Stimulated activated CD4-positive, alpha-beta T cell treated with anti-CD3 and anti-CD28 coated beads, Interleukin-1b, Interleukin-23, amount 100 ng/mL, for 24 hours (primary cell): ENCODE results near the gene ARHGAP28.
"Not testable (repeated sequence)": the region's sequence is repeated elsewhere in the genome, so short reads cannot be mapped to it uniquely, and the experiment has no call there.

Experiments used
- DNase-seq, 4 experiments: peaks; one replicate each; pipeline ENCODE4 v3.0.0-alpha.2; 2020; ENCODE audit warnings: low read depth in 4 of 4, low spot score in 1 of 4

ARHGAP28 gene

GRCh38 chr18:6920099-6920955 is 190.8 kb downstream of the ARHGAP28 start:
- peak in 1 of 4 experiments; percentile 2 for DNase-seq

- no peak for DNase-seq
Observed at GRCh38 chr18:6921571-6921970, 192.1 kb downstream of the ARHGAP28 start.

GRCh38 chr18:6923220-6923619 is 193.7 kb downstream of the ARHGAP28 start:
- no peak for DNase-seq

GRCh38 chr18:6927153-6927552 is 197.6 kb downstream of the ARHGAP28 start:
- no peak for DNase-seq

- DNase-seq: no peak
Observed at GRCh38 chr18:6928359-6928758, 198.8 kb downstream of the ARHGAP28 start.

GRCh38 chr18:6929370-6930102 is 200.0 kb downstream of the ARHGAP28 start:
- DNase-seq: no peak

DNA sequence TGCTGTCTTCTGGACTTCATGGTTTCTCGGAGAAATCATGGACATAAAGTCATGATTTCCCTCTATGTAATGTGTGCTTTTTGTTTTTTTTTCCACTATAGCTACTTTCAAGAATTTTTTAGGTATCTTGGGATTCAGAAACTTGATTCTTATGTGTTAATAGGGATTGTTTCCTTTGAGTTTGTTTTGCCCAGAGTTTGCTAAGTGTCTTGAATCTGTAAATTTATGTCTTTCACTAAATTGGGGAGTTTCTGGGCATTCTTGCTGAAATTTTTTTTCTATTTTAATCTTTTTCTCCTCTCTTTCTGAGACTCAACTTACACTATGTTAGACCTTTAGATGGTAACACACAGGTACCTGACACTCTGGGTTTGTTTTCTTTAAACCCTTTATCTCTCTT is 205.3 kb downstream of the ARHGAP28 start:
- DNase-seq: no peak

DNA sequence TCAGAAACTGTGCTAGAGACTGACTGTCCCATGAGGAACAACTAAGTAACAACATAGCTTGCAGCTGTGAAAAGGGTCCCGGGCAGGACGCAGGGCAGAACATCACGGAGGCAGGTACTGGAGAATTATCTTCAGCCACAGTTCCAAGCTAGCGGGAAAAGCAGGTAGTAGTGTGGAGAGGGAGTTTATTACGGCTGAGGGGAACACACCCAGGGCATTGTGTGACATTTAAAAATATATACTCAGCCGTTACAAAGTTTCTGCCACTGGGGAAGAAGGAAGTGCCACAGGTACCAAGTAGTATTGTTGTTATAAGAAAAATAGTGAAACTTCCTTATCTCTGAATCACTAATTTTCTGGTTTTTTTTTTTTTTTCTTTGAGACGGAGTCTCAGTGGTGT is 208.5 kb downstream of the ARHGAP28 start:
- DNase-seq: no peak

GRCh38 chr18:6938403-6938802 is 208.9 kb downstream of the ARHGAP28 start:
- DNase-seq: not testable (repeated sequence)

GRCh38 chr18:6939972-6940371 is 210.5 kb downstream of the ARHGAP28 start:
- DNase-seq: no peak

DNA sequence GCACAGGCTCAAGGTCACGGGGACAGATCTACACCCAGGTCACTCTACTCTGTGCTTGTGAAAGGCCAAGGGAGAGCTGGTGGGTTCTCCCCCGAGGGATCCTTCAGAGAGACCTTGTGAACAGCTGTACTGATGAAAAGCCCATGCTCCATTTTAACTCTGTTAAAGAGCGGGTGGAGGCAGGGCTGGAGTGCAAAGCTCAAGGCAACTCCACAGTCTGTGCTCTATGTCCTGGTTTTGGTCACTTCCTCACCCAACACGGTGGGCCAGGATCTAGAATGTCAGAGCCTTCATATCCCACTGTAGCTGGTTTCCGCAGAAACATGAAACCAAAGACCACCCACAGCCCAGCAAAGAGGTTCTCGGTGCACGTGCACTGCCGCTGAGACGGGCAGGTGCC is 210.9 kb downstream of the ARHGAP28 start:
- DNase-seq: no peak

DNA sequence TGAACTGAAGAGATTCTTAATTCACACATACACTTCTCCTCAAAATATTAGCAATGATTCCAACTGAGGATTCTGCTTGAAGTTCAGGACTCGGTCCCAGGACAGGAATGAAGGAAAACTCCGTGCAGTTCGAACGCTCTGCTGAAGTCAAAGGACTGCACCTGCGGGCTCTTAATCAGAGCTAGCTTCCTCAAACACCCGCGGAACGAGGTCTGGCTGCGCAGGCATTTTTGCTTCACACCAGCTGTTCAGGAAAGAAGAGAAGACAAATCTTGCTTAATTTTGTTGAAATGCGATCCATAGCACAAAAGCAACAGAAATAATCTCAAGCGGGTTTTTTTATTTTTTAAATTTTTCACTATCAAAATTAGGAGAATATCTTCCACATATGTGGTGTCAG is 212.5 kb downstream of the ARHGAP28 start:
- DNase-seq: no peak

DNA sequence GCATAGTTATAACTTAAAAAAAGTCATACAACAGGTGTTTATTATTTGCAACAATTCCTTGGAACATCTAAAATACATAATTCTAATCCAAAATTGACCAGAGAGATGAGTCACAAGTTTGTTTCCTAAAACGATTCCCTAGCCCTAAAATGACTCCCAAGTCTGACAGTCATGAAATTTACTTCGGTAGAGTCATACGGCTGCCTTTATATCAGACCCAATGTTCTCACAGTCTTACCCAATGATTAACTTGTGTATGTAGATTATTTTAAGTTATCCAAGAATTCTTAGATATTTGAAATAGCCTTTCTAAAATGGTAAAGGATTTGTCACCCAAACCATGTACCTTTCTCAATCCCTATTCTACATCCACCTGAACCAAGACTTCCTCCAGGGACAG is 213.2 kb downstream of the ARHGAP28 start:
- DNase-seq: no peak

- DNase-seq: no peak
Observed at GRCh38 chr18:6943143-6943542, 213.6 kb downstream of the ARHGAP28 start.

- DNase-seq: no peak
Observed at GRCh38 chr18:6947338-6948030, 218.0 kb downstream of the ARHGAP28 start.

DNA sequence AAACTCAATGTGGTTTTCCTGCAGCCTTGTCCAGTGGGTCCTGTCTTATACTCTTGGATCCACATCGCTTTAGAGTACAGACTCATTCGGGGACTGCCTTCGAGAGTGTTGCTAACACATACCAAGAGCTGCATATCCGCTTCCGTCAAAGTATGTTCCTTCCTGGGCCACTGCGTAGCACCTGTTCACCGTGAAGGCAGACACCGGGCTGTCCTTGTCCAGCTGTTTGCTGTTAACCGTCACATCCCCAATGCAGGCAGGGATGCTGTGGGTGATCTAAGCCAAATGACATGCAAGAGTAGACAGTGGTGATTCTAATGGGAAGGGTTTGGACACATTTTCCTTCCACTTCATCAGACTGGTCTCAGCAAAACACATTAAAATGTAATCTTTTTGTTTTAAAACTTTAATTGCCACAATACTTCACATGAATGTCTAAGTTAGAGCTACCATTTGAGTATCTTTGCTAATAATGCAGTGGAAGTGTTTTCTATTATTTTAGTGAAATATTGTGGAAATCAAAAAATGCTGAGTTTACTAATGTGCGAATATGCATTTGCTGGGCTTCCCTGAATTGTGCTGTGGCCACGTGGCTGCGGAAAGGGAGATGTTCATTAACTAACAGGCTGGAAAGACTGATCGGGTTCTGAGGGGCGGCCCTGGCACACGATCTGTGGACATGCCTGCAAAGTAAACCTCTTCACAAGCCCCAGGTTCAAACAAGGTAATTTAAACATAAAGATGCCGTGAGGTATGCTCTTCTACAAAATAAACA is 219.0 kb downstream of the ARHGAP28 start:
- no peak for DNase-seq

DNA sequence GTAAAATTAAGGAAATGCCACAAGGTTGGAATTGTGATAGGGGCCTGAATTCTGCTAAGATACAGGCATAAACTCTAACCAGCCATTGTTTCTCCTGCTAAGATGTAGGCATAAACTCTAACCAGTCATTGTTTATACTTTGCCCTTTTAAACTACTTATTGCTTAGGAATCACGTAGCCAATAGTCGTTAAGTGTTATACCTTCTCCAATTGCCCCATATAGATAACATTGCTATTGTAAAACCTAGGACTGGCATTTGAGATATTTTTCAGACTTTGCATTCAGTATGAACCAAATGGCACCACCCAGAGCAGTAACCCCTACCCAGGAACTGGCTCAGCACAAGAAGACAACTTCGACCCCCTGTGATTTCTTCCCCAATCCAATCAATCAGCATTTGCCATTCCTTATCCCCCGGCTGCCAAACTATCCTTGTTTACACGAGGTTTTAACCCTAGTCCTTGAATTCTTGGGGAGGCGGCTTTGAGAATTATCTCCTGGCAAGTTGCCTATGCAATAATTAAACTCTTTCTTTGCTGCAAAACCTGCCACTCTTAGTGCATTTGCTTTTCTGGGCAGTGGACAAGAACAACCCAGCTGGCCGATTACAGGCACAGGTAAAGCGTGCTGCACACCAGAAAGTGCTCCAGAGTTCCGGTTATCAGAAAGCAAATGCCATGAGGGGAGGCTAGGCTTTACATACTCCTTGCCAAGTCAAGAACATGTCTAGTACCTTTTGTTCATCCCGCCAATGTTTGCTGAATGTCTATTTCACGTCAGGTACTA is 220.5 kb downstream of the ARHGAP28 start:
- DNase-seq: no peak

DNA sequence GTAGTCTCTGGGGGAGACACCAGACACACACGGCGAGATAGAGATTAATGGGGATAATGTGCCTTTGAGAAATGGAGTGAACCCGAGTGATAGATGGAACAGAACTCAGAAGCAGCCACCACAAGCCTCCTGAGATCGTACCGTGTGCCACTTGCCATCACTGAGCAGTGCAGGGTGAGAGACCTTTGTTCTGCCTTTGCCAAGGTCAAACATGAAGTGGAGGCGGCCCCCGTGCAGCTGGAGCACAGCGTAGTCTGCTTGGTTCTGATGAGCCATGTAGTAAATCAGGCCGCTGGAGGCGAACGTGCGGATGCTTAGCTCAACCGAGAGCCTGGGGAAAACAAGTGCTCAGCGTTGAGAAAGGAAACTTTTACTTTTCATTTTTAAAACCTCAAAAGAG is 221.1 kb downstream of the ARHGAP28 start:
- DNase-seq: no peak

DNA sequence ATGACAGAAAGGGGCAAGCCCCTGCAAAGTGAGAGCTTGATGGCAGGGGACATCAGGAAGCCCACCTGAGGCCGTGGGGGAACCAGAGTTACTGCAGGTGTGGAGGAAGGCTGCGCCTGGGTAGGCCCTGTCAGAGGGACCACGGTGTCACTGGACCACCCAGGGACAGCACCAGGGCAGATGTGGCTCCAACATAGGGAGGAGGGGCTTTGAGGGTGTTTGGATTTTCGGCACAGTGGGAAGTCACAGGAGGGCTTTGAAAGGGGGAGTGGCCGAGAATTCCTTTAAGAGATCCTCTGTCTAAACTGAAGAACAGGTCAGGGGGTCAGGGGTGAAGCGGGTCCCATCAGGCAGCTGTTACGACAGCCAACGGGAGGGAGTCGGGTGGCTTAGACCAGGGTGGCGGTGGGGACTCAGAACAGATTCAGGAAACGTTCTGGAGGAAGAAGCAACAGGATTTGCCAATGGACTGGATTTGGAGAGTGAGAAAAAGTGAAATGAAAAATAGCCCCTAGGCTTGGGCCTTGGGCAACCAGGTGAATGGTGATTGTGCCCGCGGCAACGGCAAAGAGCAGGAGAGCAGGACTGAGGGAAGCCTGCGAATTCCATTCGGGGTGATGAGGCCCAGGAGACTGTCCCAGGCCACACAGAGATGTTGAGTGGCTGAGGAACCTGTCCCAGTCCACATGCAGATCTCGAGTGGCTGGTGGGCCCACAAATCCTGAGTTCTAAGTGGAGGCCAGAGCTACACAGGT is 222.0 kb downstream of the ARHGAP28 start:
- no peak for DNase-seq

DNA sequence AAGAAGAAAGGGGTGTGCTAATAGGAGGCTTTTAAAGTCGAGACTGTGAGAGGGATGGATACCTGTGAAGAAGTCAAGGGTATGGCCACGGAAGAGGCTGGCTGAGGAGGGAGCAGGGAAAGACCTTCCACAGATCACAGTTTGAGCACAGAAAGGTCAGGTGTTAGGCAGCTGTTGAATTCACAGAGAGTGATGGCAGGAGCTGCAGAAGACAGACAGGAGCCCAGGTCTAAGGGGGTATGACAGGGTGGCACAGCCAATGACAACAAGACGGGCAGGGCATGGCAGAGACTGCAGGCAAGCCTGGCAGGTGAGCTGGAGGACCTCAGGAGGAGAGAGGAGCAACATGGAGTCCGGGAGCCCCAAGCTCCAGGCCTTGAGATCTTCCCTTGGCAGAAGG is 225.0 kb downstream of the ARHGAP28 start:
- no peak for DNase-seq
